Measurements from ENCODE around the gene PRKN. TPM values are rescaled to one million over a fixed set of nuclear protein-coding genes. Genes with fewer than 3 reads are reported as not detected.

The PRKN gene
- total and polyA plus RNA-seq, 9 of the 15 experiments (the other 6 are each of a cell fraction or from before 2014, with no cell fraction given) = 0.03 to 0.96 (median 0.15) TPM; not detected in 2

DNA sequence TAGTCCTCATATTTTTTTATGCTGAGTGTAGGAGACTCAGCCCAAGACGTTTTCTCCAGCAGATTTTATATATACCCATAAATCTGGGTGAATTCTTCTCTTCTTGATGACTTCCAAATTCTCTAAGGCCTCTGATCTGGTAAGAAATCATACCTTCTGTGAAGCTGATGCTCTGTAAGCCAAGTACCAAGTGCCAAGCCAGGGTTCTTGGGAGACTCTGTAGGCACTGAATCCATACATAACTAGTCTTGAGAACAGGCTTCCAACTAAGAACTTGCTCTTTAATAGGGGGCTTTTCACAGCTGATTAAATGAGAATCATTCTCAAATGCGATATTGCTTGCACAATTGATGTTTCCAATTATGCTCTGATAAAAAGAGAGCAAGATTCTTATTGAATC, 87.6 kb downstream of the PRKN start:
- Histone ChIP-seq H3K9me1 (ENCODE audit: control insufficient read depth, insufficient read depth, low read length) (no peaks in the 10 kb centered on the region), H3K27ac (ENCODE audit: extremely low read depth, low read depth, low read length) (no peak overlapping the region), H2AFZ (ENCODE audit: low read depth, low read length) (no peak overlapping the region), H4K20me1 (replicated peaks; ENCODE audit: control insufficient read depth, insufficient read depth, low read length) (no peaks in the 10 kb centered on the region), H3K9ac (ENCODE audit: insufficient read depth in 1 of 2, low read depth in 2 of 2, low read length in 2 of 2) (no peak overlapping the region), H3K4me2 (ENCODE audit: insufficient read depth, low read length) (no peak overlapping the region), H3K36me3 (ENCODE audit: control insufficient read depth, insufficient read depth, low read length) (no peaks in the 10 kb centered on the region), H3K4me1 (replicated peaks in 1 of 2; ENCODE audit: control insufficient read depth in 2 of 2, insufficient read depth in 2 of 2, low read length in 2 of 2) (no peaks in the 10 kb centered on the region), H3K4me3 (no peak overlapping the region), H3K79me2 (ENCODE audit: control insufficient read depth, insufficient read depth, low read length) (no peaks in the 10 kb centered on the region), H3K27me3 (ENCODE audit: control insufficient read depth in 2 of 2, insufficient read depth in 2 of 2, low read length in 2 of 2) (no peaks in the 10 kb centered on the region), H3K9me3 (replicated peaks; ENCODE audit: control insufficient read depth, insufficient read depth, low read depth, low read length) (no peaks in the 10 kb centered on the region; the same call in 1 of the 2 replicates)
- no TSS peak for BruUV-seq (replicated peaks)
- CTCF ChIA-PET (ENCODE audit: low intra/inter-chr PET ratio) = no interaction called here
- POLR2A ChIA-PET = no interaction called here
- TF ChIP-seq SPI1 (IDR thresholded peaks at IDR 0.05; ENCODE audit: borderline replicate concordance, low read depth, low read length) = no peak
- TF ChIP-seq SAFB2 (IDR thresholded peaks at IDR 0.05; ENCODE audit: borderline replicate concordance, low read depth, low read length, severe bottlenecking) = no peak
- no peak for TF ChIP-seq WHSC1 (IDR thresholded peaks at IDR 0.05; ENCODE audit: low read length)
- no peak for TF ChIP-seq TCF7L2 (IDR thresholded peaks at IDR 0.05; ENCODE audit: low read depth, low read length)
- TF ChIP-seq L3MBTL2 (IDR thresholded peaks at IDR 0.05) = no peak
- WGBS (ENCODE audit: insufficient coverage, low coverage, missing lambda C conversion rate) = 0% methylated on average over 2 of the region's 2 CpGs
- ATAC-seq (no peak), FAIRE-seq (no peak), DNase-seq (ENCODE audit: extremely low read depth in 1 of 4, low spot score in 3 of 4) (no peak)
- intact Hi-C loops (cut with micrococcal nuclease) = no loop called here
- in situ Hi-C loops (cut with MboI) = no loop called here

DNA sequence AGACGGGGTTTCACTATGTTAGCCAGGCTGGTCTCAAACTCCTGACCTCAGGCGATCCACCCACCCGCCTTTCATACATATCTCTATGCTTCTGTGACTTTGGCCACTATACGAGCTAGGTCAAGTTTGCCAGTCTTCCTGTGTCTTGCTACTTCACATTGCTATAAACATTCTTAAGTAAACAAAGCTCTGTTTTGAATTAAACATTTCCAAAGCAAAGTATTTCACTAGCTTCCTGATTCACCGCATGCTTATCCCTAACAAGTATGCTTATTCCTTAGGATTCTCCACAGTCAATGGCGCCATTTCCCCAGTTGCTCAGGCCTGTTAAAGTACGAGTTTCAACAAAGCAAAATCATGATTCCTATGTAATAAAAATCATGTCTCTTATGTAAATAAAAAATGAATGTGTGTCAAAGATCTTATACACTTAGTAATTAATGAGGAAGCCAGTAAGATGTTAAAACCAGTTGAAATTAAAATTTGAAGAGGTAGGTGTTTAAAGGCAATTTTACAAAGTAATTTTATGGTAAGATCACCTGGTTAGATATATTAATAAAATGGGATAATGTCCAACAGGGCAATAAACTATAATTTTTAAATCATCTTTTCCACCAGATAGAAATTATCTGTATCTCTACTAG, 88.5 kb downstream of the PRKN start:
- no peak for ATAC-seq
- no peak for TF ChIP-seq SMAD1 (IDR thresholded peaks at IDR 0.05; ENCODE audit: low read depth, low read length, partially characterized antibody)
- no peak for TF ChIP-seq TARDBP (IDR thresholded peaks at IDR 0.05)
- TF ChIP-seq STAT5B (CRISPR knock-in tag; IDR thresholded peaks at IDR 0.05) = no peak
- TF ChIP-seq, protein P1, sequence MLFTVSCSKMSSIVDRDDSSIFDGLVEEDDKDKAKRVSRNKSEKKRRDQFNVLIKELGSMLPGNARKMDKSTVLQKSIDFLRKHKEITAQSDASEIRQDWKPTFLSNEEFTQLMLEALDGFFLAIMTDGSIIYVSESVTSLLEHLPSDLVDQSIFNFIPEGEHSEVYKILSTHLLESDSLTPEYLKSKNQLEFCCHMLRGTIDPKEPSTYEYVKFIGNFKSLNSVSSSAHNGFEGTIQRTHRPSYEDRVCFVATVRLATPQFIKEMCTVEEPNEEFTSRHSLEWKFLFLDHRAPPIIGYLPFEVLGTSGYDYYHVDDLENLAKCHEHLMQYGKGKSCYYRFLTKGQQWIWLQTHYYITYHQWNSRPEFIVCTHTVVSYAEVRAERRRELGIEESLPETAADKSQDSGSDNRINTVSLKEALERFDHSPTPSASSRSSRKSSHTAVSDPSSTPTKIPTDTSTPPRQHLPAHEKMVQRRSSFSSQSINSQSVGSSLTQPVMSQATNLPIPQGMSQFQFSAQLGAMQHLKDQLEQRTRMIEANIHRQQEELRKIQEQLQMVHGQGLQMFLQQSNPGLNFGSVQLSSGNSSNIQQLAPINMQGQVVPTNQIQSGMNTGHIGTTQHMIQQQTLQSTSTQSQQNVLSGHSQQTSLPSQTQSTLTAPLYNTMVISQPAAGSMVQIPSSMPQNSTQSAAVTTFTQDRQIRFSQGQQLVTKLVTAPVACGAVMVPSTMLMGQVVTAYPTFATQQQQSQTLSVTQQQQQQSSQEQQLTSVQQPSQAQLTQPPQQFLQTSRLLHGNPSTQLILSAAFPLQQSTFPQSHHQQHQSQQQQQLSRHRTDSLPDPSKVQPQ (CRISPR knock-in tag; IDR thresholded peaks at IDR 0.05; ENCODE audit: borderline replicate concordance) = no peak
- no peak for TF ChIP-seq SP1 (CRISPR knock-in tag; IDR thresholded peaks at IDR 0.05)
- TF ChIP-seq NCOA6 (IDR thresholded peaks at IDR 0.05) = no peak
- TF ChIP-seq CEBPG (CRISPR knock-in tag; IDR thresholded peaks at IDR 0.05) = no peak
- TF ChIP-seq CEBPG (tag; conservative IDR thresholded peaks at IDR 0.05 in 1 of 2, IDR thresholded peaks at IDR 0.05 in 1 of 2) = no peak
- TF ChIP-seq, protein P2, sequence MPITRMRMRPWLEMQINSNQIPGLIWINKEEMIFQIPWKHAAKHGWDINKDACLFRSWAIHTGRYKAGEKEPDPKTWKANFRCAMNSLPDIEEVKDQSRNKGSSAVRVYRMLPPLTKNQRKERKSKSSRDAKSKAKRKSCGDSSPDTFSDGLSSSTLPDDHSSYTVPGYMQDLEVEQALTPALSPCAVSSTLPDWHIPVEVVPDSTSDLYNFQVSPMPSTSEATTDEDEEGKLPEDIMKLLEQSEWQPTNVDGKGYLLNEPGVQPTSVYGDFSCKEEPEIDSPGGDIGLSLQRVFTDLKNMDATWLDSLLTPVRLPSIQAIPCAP (CRISPR knock-in tag; IDR thresholded peaks at IDR 0.05; ENCODE audit: borderline replicate concordance) = no peak
- no TSS peak for BruUV-seq (replicated peaks)
- DNase-seq (ENCODE audit: extremely low read depth in 1 of 4, low spot score in 3 of 4) = no peak
- no peaks in the 10 kb centered on the region for H4K20me1 ChIP-seq (replicated peaks; ENCODE audit: control insufficient read depth, insufficient read depth, low read length)
- H3K4me2 ChIP-seq (ENCODE audit: insufficient read depth, low read length) = no peak overlapping the region
- H3K9me1 ChIP-seq (ENCODE audit: control insufficient read depth, insufficient read depth, low read length) = no peaks in the 10 kb centered on the region
- in situ Hi-C loops (cut with MboI) (no loop called here), intact Hi-C loops (cut with micrococcal nuclease) (no loop called here)
- H3K4me3 ChIP-seq = no peak overlapping the region
- no peak for FAIRE-seq
- H3K27ac ChIP-seq (ENCODE audit: extremely low read depth, low read depth, low read length) = no peak overlapping the region
- ChIA-PET POLR2A (no interaction called here), CTCF (ENCODE audit: low intra/inter-chr PET ratio) (no interaction called here)
- H2AFZ ChIP-seq (ENCODE audit: low read depth, low read length) = no peak overlapping the region
- H3K27me3 ChIP-seq (ENCODE audit: control insufficient read depth in 2 of 2, insufficient read depth in 2 of 2, low read length in 2 of 2) = no peaks in the 10 kb centered on the region
- no peak overlapping the region for H3K9ac ChIP-seq (ENCODE audit: insufficient read depth in 1 of 2, low read depth in 2 of 2, low read length in 2 of 2)
- no peaks in the 10 kb centered on the region for H3K9me3 ChIP-seq (replicated peaks; ENCODE audit: control insufficient read depth, insufficient read depth, low read depth, low read length)
- H3K4me1 ChIP-seq (replicated peaks in 1 of 2; ENCODE audit: control insufficient read depth in 2 of 2, insufficient read depth in 2 of 2, low read length in 2 of 2) = no peaks in the 10 kb centered on the region
- 5% methylated on average over 7 of the region's 7 CpGs for WGBS (ENCODE audit: insufficient coverage, low coverage, missing lambda C conversion rate)
- no peaks in the 10 kb centered on the region for H3K79me2 ChIP-seq (ENCODE audit: control insufficient read depth, insufficient read depth, low read length)
- H3K36me3 ChIP-seq (ENCODE audit: control insufficient read depth, insufficient read depth, low read length) = no peaks in the 10 kb centered on the region
